Left cardiac atrium (tissue), 4 donors: ENCODE results near the gene ZNF764. TPM values are rescaled to one million over a fixed set of nuclear protein-coding genes. Genes with fewer than 3 reads are reported as not detected.
"Not testable (repeated sequence)": the region's sequence is repeated elsewhere in the genome, so short reads cannot be mapped to it uniquely, and the experiment has no call there.

Experiments used
- ATAC-seq, 2 donors: fragments of 200-7000 bp; cut with Tn5 transposase; one replicate each; pipeline ENCODE4 v1.9.1; 2020; ENCODE audit warnings: mild to moderate bottlenecking in 2 of 2, moderate library complexity in 2 of 2
- DNase-seq: peaks from one replicate; pipeline ENCODE4 v3.0.0-alpha.2; 2020
- intact Hi-C, 2 donors: fragments of 100-400 bp; cut with DNase I; formaldehyde crosslinking; loops; one replicate each; pipeline versions ENCODE4 v1.14.1 to v1.15.1; 2022 to 2023
- long read RNA-seq: library from polyadenylated mRNA; unstranded; transcript quantifications from one replicate; pipeline ENCODE4 v2.0.0, GENCODE V29; 2021
- total RNA-seq, 2 donors: library from RNA; stranded (reverse); fragmentation: NEBNext Ultra II Directional; extraction: Animal tissue kit (Norgen Biotek cat#: 25700); gene quantifications; one replicate each; pipeline ENCODE4 v1.2.1, GENCODE V29; 2021
- donor health status: DM: no; HTN: yes; CAD: no.
- donor health status: DM: no; HTN: yes; CAD: no; lungs with severe emphysema.
- donor health status: DM: yes; HTN: yes; CAD: no.
- donor health status: Dilated cardiomyopathy.

ZNF764 gene
- total RNA-seq = 1 to 10 TPM; 5.7 to 8.7 TPM
- long read RNA-seq, partial matches to known transcripts = 2 of 11 reads
- long read RNA-seq, other reads (novel, unspliced or antisense) = 7 of 11 reads

- peak; percentile 98 for DNase-seq
- peak; percentile 97 for ATAC-seq
- intact Hi-C loops = loop anchor here in 1 of 2 donors (1.0 to 2.0 kb wide), 2 partner anchors 23 to 27 kb away; partner anchors contain the start of genes ZNF747 and ZNF785
Observed at GRCh38 chr16:30557957-30558788, at the start of gene ZNF764. Gene ZNF764 (minus strand): TSS chr16:30558374. CDS start chr16:30558182, 192 bp downstream.

DNA sequence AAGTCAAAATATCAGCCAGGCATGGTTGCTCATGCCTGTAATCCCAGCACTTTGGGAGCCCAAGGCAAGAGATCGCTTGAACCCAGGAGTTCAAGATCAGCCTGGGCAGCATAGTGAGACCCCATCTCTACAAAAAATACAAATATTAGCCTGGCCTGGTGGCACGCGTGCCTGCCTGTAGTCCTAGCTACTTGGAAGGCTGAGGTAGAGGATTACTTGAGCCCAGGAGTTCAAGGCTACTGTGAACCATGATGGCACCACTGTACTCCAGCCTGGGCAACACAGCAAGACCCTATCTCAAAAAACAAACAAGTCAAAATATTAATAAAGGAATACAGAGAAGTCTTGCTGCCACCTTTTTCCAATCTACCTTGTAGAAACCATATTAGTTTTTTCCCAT is 47.8 kb upstream of the ZNF764 start:
- ATAC-seq (no peak), DNase-seq (no peak)
- intact Hi-C loops = loop anchor here in 1 of 2 donors (10.0 kb wide), 1 partner anchor 151 kb away; no protein-coding TSS in a partner anchor

DNA sequence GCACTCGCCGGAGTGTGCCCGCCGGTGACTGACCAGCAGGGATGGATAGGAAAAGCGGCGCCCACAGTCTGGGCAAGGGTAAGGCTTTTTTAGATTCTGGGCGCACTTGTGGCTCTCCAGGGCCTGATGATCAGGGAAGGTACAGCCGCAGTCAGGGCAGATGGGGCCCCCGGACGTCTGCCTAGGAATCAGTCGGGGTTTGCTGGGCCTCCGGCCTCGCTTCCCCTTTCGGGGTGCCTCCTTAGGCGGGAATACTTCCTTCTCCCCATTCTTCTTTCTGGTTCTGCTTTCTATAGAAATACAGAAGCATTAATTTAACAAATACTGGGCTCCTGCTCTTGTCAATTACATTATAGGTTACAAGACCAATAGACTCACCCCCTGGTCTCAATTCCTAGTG is 47.0 kb upstream of the ZNF764 start:
- intact Hi-C loops = loop anchor here in 1 of 2 donors (10.0 kb wide), 1 partner anchor 150 kb away; no protein-coding TSS in a partner anchor
- ATAC-seq (no peak), DNase-seq (peak; percentile 33)

DNA sequence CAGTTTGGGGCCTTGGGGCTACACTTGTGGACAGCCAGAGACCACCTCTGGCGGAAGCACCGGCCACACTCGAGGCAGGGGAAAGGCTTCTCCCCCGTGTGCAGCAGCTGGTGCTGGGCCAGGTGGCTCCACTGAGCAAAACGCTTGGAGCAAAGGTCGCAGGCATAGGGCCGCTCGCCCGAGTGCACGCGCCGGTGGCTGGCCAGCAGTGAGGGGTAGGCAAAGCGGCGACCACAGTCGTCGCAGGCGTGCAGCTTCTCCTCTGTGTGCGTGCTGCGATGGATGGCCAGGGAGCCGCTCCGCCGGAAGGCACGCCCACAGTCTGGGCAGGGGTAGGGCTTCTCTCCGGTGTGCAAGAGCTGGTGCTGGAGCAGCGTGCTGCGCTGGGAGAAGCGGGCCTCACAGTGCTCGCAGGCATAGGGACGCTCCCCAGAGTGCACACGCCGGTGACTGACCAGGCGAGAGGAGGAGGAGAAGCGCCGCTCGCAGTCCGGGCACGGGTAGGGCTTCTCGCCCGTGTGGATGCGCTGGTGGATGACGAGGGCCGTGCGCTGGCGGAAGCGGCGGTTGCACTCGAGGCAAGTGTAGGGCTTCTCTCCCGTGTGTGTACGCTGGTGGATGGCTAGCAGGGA is 46.3 kb upstream of the ZNF764 start:
- DNase-seq = no peak
- intact Hi-C loops = loop anchor here in 1 of 2 donors (10.0 kb wide), 1 partner anchor 150 kb away; no protein-coding TSS in a partner anchor
- ATAC-seq = no peak

DNA sequence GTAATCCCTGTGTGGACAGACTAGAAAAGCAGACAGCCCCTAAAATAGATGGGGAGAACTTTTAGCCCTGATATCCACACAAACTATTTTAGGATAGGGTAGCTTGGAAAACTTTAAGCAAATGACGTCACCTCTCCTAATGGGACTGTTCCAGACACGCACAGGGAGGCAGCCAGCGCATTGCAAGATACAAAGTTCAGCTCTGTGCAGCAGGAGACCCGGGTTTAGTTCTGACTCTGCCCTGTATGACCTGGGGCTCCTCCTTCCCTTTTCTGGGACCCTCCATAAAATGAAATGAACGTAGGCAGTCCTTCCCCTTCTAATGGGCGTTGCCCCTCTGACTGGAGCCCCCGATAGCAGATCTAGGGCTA is 45.8 kb upstream of the ZNF764 start:
- ATAC-seq (no peak), DNase-seq (no peak)
- intact Hi-C loops = loop anchor here in 1 of 2 donors (10.0 kb wide), 1 partner anchor 149 kb away; no protein-coding TSS in a partner anchor

DNA sequence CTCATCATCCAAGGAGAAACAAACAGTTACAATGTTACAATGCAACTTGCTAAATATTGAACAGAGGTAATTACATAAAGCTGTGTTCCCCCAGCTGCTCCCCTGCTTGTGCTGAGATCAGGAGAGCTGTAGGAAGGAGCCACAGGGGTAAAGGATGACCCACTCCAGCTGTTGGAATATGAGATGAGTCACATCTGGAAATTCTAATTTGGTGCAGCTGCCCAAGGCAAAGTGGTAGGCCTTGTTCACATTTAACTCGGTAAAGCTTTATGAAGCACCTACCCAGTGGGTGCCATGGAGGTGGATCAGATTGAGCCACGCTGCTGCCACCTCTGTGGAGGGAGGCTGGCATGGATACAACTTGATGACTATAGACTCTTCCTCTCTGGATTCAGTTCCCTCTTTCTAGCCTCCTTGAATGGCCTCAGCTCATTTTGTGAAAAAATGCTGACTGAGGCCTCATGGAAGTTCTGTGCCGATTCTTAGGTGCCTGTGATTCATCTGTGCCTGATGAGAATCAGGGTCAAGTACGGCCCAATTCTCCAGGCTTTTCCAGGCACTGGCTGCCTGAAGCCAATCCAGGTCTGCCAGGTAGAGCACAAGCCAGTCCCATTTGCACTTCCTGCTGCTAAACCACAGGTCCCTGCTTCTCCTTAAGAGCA is 44.6 kb upstream of the ZNF764 start:
- intact Hi-C loops = loop anchor here in 1 of 2 donors (10.0 kb wide), 1 partner anchor 148 kb away; no protein-coding TSS in a partner anchor

DNA sequence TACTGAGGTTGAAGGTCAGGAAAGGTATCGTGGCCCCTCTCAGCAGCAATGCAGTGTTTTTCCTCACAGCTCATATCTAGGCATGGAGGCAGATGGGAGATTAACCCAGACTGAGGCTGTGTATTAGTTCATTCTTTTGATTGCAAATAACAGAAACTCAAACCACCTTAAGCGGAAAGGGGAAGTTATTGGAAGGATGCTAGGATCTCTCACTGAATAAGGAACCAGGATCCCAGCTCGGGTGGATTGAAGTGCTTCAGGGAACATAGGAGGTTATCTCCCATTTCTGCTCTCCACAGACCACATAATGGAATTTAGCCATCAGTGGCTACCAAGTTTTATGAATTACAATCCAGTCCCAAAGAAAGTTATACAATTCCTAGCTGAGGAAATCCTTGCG is 43.8 kb upstream of the ZNF764 start:
- no peak for ATAC-seq
- intact Hi-C loops = loop anchor here in 1 of 2 donors (10.0 kb wide), 1 partner anchor 147 kb away; no protein-coding TSS in a partner anchor
- no peak for DNase-seq

More for the DNA sequence above, 44.6 kb upstream of the ZNF764 start:
- DNase-seq = no peak
- peak in 1 of 2 donors; percentile 51 for ATAC-seq

- intact Hi-C loops = loop anchor here in 1 of 2 donors (10.0 kb wide), 1 partner anchor 146 kb away; no protein-coding TSS in a partner anchor
- ATAC-seq = no peak
- DNase-seq = no peak
Observed at GRCh38 chr16:30600929-30601328, 42.8 kb upstream of the ZNF764 start.

- DNase-seq = no peak
- intact Hi-C loops = loop anchor here in 1 of 2 donors (10.0 kb wide), 1 partner anchor 145 kb away; no protein-coding TSS in a partner anchor
- no peak for ATAC-seq
Observed at GRCh38 chr16:30600215-30600614, 42.0 kb upstream of the ZNF764 start.

DNA sequence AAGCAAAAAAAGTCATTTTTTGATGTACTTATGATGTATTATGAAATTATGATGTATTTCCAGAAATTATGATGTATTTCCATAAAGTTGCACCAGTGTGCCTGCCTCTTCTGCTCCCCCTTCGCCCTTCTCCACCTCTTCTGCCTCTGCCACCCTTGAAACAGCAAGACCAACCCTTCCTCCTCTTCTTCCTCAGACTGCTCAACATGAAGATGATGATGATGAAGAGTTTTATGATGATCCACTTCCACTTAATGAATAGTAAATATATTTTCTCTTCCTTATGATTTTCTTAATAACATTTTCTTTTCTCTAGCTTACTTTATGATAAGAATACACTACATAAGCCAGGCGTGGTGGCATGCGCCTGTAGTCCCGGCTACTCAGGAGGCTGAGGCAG is 34.7 kb upstream of the ZNF764 start:
- no peak for ATAC-seq
- DNase-seq = no peak
- intact Hi-C loops = no loop called here

GRCh38 chr16:30590869-30591268 is 32.7 kb upstream of the ZNF764 start:
- DNase-seq, ATAC-seq, intact Hi-C loops: not testable (repeated sequence)

- intact Hi-C loops = loop anchor here in 1 of 2 donors (10.0 kb wide), 1 partner anchor 45 kb away; no protein-coding TSS in a partner anchor
- not testable (repeated sequence) for ATAC-seq, DNase-seq
Observed at GRCh38 chr16:30589582-30589981, 31.4 kb upstream of the ZNF764 start.

GRCh38 chr16:30588651-30589050 is 30.5 kb upstream of the ZNF764 start:
- DNase-seq = no peak
- intact Hi-C loops = loop anchor here in 1 of 2 donors (10.0 kb wide), 1 partner anchor 46 kb away; no protein-coding TSS in a partner anchor
- ATAC-seq = no peak

GRCh38 chr16:30585400-30586191 is 27.4 kb upstream of the ZNF764 start, which contains the start of gene ZNF785:
Gene ZNF785 (minus strand): TSS chr16:30585697. CDS start chr16:30585611, 86 bp downstream.
- DNase-seq = peak; percentile 97
- peak; percentile 99 for ATAC-seq
- intact Hi-C loops = loop anchor here in 1 of 2 donors (1.0 to 10.0 kb wide), 2 partner anchors 27 to 49 kb away; partner anchors contain the start of gene ZNF764

GRCh38 chr16:30585022-30585399 is 26.8 kb upstream of the ZNF764 start:
- ATAC-seq = peak in 1 of 2 donors; percentile 35
- intact Hi-C loops = loop anchor here in 1 of 2 donors (1.0 to 10.0 kb wide), 2 partner anchors 27 to 50 kb away; partner anchors contain the start of gene ZNF764

GRCh38 chr16:30582611-30583340 is 24.6 kb upstream of the ZNF764 start:
- ATAC-seq (no peak), DNase-seq (peak; percentile 22)
- intact Hi-C loops = loop anchor here in 1 of 2 donors (10.0 kb wide), 1 partner anchor 52 kb away; no protein-coding TSS in a partner anchor

More at GRCh38 chr16:30585022-30585399, 26.8 kb upstream of the ZNF764 start:
- no peak for DNase-seq

DNA sequence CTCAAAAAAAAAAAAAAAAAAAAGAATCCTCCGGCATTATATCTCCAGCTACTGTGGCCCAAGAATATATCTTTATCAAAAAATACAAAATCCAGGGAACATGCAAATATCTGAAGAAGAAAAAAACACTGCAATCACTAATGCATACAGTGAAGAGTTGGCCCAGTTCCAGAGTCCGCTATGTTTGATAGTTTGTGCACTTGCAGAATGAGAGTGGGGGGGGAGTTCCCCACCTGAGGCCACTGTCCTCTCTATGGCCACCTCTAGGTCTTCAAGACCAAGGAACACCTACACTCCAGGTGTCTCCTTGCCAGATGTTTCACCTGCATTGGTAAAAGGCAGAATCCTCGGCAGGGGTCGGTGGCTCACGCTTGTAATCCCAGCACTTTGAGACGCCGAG is 23.3 kb upstream of the ZNF764 start:
- DNase-seq = no peak
- no peak for ATAC-seq
- intact Hi-C loops = loop anchor here in 1 of 2 donors (10.0 kb wide), 1 partner anchor 53 kb away; no protein-coding TSS in a partner anchor
